ENCODE data around the gene CBY3.

DNA sequence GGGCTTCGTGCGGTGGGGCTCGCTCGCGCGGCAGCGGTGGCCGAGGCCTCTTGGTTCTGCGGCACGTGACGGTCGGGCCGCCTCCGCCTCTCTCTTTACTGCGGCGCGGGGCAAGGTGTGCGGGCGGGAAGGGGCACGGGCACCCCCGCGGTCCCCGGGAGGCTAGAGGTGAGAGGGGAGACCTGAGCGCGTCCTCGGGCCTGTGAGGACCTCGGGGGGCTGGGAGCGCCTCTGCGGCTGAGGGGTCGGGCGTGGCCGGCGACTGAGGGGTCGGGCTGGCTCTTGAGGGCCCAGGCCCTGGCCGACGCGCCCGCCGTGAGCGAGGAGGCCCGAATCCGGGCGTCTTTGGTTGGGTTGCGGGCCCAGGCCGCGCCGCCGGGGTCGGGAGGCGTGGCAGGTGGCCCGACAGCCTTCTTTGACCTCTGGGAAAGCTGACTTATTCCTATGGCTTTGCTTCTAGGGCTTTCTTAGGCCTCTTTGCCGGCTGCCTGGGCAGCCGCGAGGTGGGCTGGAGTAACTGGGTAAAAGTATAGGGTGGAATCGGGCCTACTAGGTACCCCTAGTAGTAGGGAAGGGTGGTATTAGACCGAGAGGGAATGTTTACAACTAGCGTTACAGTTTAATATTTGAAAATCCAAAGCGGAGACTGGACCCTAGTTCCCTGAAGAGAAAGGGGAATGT lies 18.2 kb upstream of the CBY3 start, which contains the start of gene CANX:
- TF ChIP-seq, protein P1, sequence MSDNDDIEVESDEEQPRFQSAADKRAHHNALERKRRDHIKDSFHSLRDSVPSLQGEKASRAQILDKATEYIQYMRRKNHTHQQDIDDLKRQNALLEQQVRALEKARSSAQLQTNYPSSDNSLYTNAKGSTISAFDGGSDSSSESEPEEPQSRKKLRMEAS (IDR thresholded peaks at IDR 0.05), result peak; percentile 96
- TF ChIP-seq CEBPB (IDR thresholded peaks at IDR 0.05), result no peak
- TF ChIP-seq POLR2A (IDR thresholded peaks at IDR 0.05; ENCODE audit: low read length), result peak; percentile 90
- TF ChIP-seq, protein P2, sequence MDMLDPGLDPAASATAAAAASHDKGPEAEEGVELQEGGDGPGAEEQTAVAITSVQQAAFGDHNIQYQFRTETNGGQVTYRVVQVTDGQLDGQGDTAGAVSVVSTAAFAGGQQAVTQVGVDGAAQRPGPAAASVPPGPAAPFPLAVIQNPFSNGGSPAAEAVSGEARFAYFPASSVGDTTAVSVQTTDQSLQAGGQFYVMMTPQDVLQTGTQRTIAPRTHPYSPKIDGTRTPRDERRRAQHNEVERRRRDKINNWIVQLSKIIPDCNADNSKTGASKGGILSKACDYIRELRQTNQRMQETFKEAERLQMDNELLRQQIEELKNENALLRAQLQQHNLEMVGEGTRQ (IDR thresholded peaks at IDR 0.05), result peak; percentile 91
- TF ChIP-seq, protein P3, sequence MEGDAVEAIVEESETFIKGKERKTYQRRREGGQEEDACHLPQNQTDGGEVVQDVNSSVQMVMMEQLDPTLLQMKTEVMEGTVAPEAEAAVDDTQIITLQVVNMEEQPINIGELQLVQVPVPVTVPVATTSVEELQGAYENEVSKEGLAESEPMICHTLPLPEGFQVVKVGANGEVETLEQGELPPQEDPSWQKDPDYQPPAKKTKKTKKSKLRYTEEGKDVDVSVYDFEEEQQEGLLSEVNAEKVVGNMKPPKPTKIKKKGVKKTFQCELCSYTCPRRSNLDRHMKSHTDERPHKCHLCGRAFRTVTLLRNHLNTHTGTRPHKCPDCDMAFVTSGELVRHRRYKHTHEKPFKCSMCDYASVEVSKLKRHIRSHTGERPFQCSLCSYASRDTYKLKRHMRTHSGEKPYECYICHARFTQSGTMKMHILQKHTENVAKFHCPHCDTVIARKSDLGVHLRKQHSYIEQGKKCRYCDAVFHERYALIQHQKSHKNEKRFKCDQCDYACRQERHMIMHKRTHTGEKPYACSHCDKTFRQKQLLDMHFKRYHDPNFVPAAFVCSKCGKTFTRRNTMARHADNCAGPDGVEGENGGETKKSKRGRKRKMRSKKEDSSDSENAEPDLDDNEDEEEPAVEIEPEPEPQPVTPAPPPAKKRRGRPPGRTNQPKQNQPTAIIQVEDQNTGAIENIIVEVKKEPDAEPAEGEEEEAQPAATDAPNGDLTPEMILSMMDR (IDR thresholded peaks at IDR 0.05), result no peak
- peak; percentile 68 to 92 for TF ChIP-seq JUN (IDR thresholded peaks at IDR 0.05)
- TF ChIP-seq CBX2 (IDR thresholded peaks at IDR 0.05; ENCODE audit: borderline replicate concordance, low read depth), result no peak
